Endothelial cell of umbilical vein (primary cell): ENCODE data around the gene TMEFF2. TPM values are rescaled to one million over a fixed set of nuclear protein-coding genes. Genes with fewer than 3 reads are reported as not detected.

Source experiments
- BruUV-seq: library from RNA; stranded (reverse); fragments of 400-500 nt; replicated peaks from 2 replicates; lab custom pipeline; 2021; lab: Mats Ljungman, UMichigan
- CTCF ChIA-PET: fragments of 300-600, 350-600 bp; sonication (Branson Sonifier 250); formaldehyde crosslinking; loops from one replicate; lab custom pipeline; 2021; ENCODE audit warnings: antibody characterized with exemption, inconsistent platforms; lab: Charles Lee
- POLR2A ChIA-PET: fragments of 300-600, 350-600 bp; sonication (Branson Sonifier 250); formaldehyde crosslinking; loops from one replicate; lab custom pipeline; 2021; ENCODE audit warnings: antibody characterized with exemption, inconsistent platforms; lab: Charles Lee
- DNase-seq: peaks from one replicate; pipeline ENCODE4 v3.0.0-alpha.2; 2011; ENCODE audit warnings: low read depth, low spot score
- FAIRE-seq: peaks from 2 replicates; lab custom pipeline; 2011; peaks lifted over from hg19 to GRCh38; lab: Jason Lieb, UNC
- H2AFZ ChIP-seq: 2 replicates; pipeline ENCODE4 v1.6.0; 2012; ENCODE audit warnings: low read depth, low read length, control low read depth, inconsistent platforms
- H3K27ac ChIP-seq: 2 replicates; pipeline ENCODE4 v1.5.1; 2011; ENCODE audit warnings: low read depth, mild to moderate bottlenecking, control low read depth, low read length, moderate library complexity; ENCODE audit not compliant: insufficient read depth
- H3K27me3 ChIP-seq, 2 experiments: 2 replicates each; pipeline versions ENCODE4 v1.6.0 to v1.6.1; 2011; ENCODE audit warnings: low read length in 2 of 2, mixed read lengths in 1 of 2; ENCODE audit not compliant: control insufficient read depth in 2 of 2, insufficient read depth in 2 of 2
- H3K36me3 ChIP-seq, 2 experiments: 2 replicates in 1 of 2; 3 replicates in 1 of 2; pipeline ENCODE4 v1.5.1; 2011; ENCODE audit warnings: low read length in 2 of 2, mild to moderate bottlenecking in 1 of 2, moderate library complexity in 1 of 2; ENCODE audit not compliant: control insufficient read depth in 2 of 2, insufficient read depth in 2 of 2; ENCODE audit errors: extremely low read depth in 1 of 2
- H3K4me1 ChIP-seq: 3 replicates; pipeline ENCODE4 v1.5.1; 2011; ENCODE audit warnings: mild to moderate bottlenecking, low read length; ENCODE audit not compliant: control insufficient read depth, insufficient read depth; ENCODE audit errors: extremely low read depth
- H3K4me2 ChIP-seq: 2 replicates; pipeline ENCODE4 v1.6.1; 2011; ENCODE audit warnings: low read length, control low read depth, mixed read lengths; ENCODE audit not compliant: insufficient read depth
- H3K4me3 ChIP-seq, 3 experiments: fragments of 200-600 bp in 1 of 3; sonication (generic), shearing (Covaris generic) in 1 of 3; replicated peaks in 1 of 3; 2 replicates each; pipeline ENCODE4 v1.5.1; 2011 to 2016; ENCODE audit warnings: control low read depth in 3 of 3, low read length in 3 of 3, mild to moderate bottlenecking in 2 of 3, inconsistent platforms in 1 of 3, low read depth in 1 of 3, moderate library complexity in 1 of 3; ENCODE audit not compliant: insufficient read depth in 1 of 3
- H3K79me2 ChIP-seq: 2 replicates; pipeline ENCODE4 v1.6.0; 2012; ENCODE audit warnings: low read length, inconsistent platforms; ENCODE audit not compliant: control insufficient read depth, insufficient read depth
- H3K9ac ChIP-seq: replicated peaks from 2 replicates; pipeline ENCODE3; 2011; ENCODE audit warnings: low read length, control low read depth; ENCODE audit not compliant: insufficient read depth; ENCODE audit errors: extremely low read depth
- H3K9me1 ChIP-seq: replicated peaks from 3 replicates; pipeline ENCODE4 v1.6.0; 2011; ENCODE audit warnings: mild to moderate bottlenecking, low read length; ENCODE audit not compliant: control insufficient read depth, insufficient read depth; ENCODE audit errors: extremely low read depth
- H3K9me3 ChIP-seq: replicated peaks from 2 replicates; pipeline ENCODE4 v1.5.1; 2012; ENCODE audit warnings: low read length, inconsistent platforms; ENCODE audit not compliant: control insufficient read depth, insufficient read depth
- H4K20me1 ChIP-seq: replicated peaks from 2 replicates; pipeline ENCODE3; 2011; ENCODE audit warnings: mild to moderate bottlenecking, low read length; ENCODE audit not compliant: control insufficient read depth, insufficient read depth; ENCODE audit errors: extremely low read depth
- CTCF ChIP-seq, 2 donors: IDR thresholded peaks; 1 replicate in 1 of 2; 2 replicates in 1 of 2; pipeline ENCODE4 v1.5.1; 2011; ENCODE audit warnings: low read length in 2 of 2, mild to moderate bottlenecking in 2 of 2, moderate library complexity in 2 of 2, control low read depth in 1 of 2, inconsistent platforms in 1 of 2, low read depth in 1 of 2; ENCODE audit not compliant: insufficient read depth in 1 of 2; ENCODE audit errors: extremely low read depth in 1 of 2
- EZH2 ChIP-seq: IDR thresholded peaks from 2 replicates; pipeline ENCODE4 v1.6.1; 2012; ENCODE audit warnings: borderline replicate concordance, low read depth, mild to moderate bottlenecking, moderate library complexity, low read length, inconsistent platforms; ENCODE audit not compliant: severe bottlenecking
- FOS ChIP-seq: IDR thresholded peaks from 2 replicates; pipeline ENCODE4 v1.6.1; 2011; ENCODE audit warnings: mild to moderate bottlenecking, low read length, moderate library complexity, borderline replicate concordance; ENCODE audit not compliant: insufficient read depth
- GATA2 ChIP-seq: IDR thresholded peaks from 2 replicates; pipeline ENCODE4 v1.7.0; 2011; ENCODE audit warnings: low read depth, mild to moderate bottlenecking, moderate library complexity, mixed read lengths, low read length; ENCODE audit not compliant: insufficient read length, insufficient read depth
- JUN ChIP-seq: IDR thresholded peaks from 2 replicates; pipeline ENCODE4 v1.6.1; 2011; ENCODE audit warnings: borderline replicate concordance, low read depth; ENCODE audit not compliant: insufficient read length, insufficient read depth
- MYC ChIP-seq: IDR thresholded peaks from one replicate; pipeline ENCODE4 v1.6.1; 2011; ENCODE audit warnings: mild to moderate bottlenecking, low read depth, low read length
- POLR2A ChIP-seq: IDR thresholded peaks from 2 replicates; pipeline ENCODE4 v1.6.1; 2012; ENCODE audit warnings: low read depth, mild to moderate bottlenecking, control low read depth, low read length
- POLR2AphosphoS5 ChIP-seq: IDR thresholded peaks from 2 replicates; pipeline ENCODE4 v1.6.1; 2012; ENCODE audit warnings: low read depth, mild to moderate bottlenecking, control low read depth, low read length, moderate library complexity; ENCODE audit not compliant: insufficient read depth
- dilution Hi-C: fragments of 300-500 bp; cut with MboI; formaldehyde crosslinking; loops from one replicate; pipeline ENCODE4 v1.15.0; 2019; ENCODE audit warnings: low sequenced_read_pairs; ENCODE audit not compliant: extremely low pct_ligation_motif_present
- intact Hi-C: fragments of 100-400 bp; cut with micrococcal nuclease; formaldehyde crosslinking; loops from one replicate; pipeline ENCODE4 v1.10.0; 2022
- polyA plus RNA-seq, 4 experiments: library from polyadenylated mRNA; depleted of rRNA in 3 of 4; stranded (reverse) in 3 of 4; unstranded in 1 of 4; fragments of >200 nt; gene quantifications; 2 replicates each; pipeline versions ENCODE4 v1.2.1 to v1.2.3, GENCODE V29; 2011 to 2012; ENCODE audit warnings: missing spikeins in 1 of 4
- total RNA-seq: library from RNA; stranded (reverse); gene quantifications from 2 replicates; pipeline ENCODE4 v1.2.3, GENCODE V29; 2021
- TF ChIP-seq, protein P1 (sequence below): IDR thresholded peaks from 2 replicates; pipeline ENCODE4 v1.6.1; 2011; ENCODE audit not compliant: insufficient read depth, insufficient read length

TMEFF2 gene
- total and polyA plus RNA-seq, 2 donors (not counting 3 experiments of a cell fraction or from before 2014, with no cell fraction given), result 0.18 to 0.20 TPM

DNA sequence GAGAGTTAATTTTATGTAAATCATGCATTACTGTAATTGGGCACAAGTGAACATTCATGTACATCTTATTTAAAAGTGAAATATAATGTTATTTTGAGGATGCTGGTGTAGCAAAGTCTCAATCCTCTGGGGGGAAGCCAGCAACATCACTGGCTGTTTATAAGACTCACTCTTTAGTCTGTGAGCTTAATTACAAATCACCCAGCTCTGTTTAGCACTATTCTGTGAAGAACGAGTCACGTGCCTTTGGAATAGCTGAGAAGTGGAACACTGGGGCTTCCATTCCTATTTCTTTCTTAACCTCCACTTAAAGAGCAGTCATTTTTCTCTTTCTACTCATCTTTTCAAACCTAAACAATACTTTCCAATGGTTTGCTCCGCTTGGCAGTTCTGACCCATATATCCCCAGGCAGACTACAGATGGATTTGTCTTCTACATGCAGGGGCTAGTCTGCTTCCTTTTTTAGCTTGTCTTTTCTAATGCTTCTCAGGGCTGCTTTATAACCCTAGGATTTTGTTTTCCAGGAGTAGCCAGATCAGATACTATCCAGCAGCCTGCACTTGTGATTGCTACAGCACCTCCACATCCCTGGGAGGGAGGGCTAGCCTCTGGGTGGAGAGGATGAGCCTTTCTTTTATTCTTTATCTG lies 252.5 kb downstream of the TMEFF2 start:
- Histone ChIP-seq H3K4me1 (no peaks in the 10 kb centered on the region), H3K9me3 (no peaks in the 10 kb centered on the region), H3K36me3 (no peaks in the 10 kb centered on the region), H3K27me3 (no peaks in the 10 kb centered on the region), H3K9me1 (no peaks in the 10 kb centered on the region), H3K9ac (no peak overlapping the region), H3K79me2 (no peaks in the 10 kb centered on the region), H3K27ac (no peak overlapping the region), H4K20me1 (no peaks in the 10 kb centered on the region), H2AFZ (no peak overlapping the region), H3K4me3 (no peak overlapping the region), H3K4me2 (no peak overlapping the region)
- intact Hi-C loops (no loop called here), dilution Hi-C loops (no loop called here)
- DNase-seq (no peak), FAIRE-seq (no peak)
- BruUV-seq, result no TSS peak
- TF ChIP-seq JUN (no peak), POLR2A (no peak), POLR2AphosphoS5 (no peak), MYC (no peak), GATA2 (no peak), CTCF (IDR thresholded peaks at IDR 0.05; ENCODE audit: extremely low read depth in 1 of 2, insufficient read depth in 1 of 2, low read depth in 1 of 2, low read length in 2 of 2) (no peak), EZH2 (no peak), FOS (no peak)
- TF ChIP-seq, protein P1, sequence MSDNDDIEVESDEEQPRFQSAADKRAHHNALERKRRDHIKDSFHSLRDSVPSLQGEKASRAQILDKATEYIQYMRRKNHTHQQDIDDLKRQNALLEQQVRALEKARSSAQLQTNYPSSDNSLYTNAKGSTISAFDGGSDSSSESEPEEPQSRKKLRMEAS, result no peak
- POLR2A ChIA-PET, result no interaction called here
- CTCF ChIA-PET, result interaction anchor here (1.6 kb wide), 1 partner anchor 220 kb away, joined by 5 read pairs; no protein-coding TSS in a partner anchor
